ENCODE measurements around the gene NPHP4.
"Not testable (repeated sequence)": the region's sequence is repeated elsewhere in the genome, so short reads cannot be mapped to it uniquely, and the experiment has no call there.

NPHP4 gene

GRCh38 chr1:5936621-5937372, 55.4 kb downstream of the NPHP4 start:
- in situ Hi-C loops (cut with MboI; ENCODE audit: low sequenced_read_pairs) = no loop called here

- in situ Hi-C loops (cut with MboI; ENCODE audit: low sequenced_read_pairs) = no loop called here
Observed at GRCh38 chr1:5936126-5936525, 56.1 kb downstream of the NPHP4 start.

GRCh38 chr1:5935026-5935425, 57.2 kb downstream of the NPHP4 start:
- in situ Hi-C loops (cut with MboI; ENCODE audit: low sequenced_read_pairs) = no loop called here

GRCh38 chr1:5934058-5934884, 58.0 kb downstream of the NPHP4 start:
- in situ Hi-C loops (cut with MboI; ENCODE audit: low sequenced_read_pairs) = no loop called here

GRCh38 chr1:5933676-5934057, 58.6 kb downstream of the NPHP4 start:
- in situ Hi-C loops (cut with MboI; ENCODE audit: low sequenced_read_pairs) = no loop called here

- in situ Hi-C loops (cut with MboI; ENCODE audit: low sequenced_read_pairs) = no loop called here
Observed at GRCh38 chr1:5933050-5933449, 59.2 kb downstream of the NPHP4 start.

- in situ Hi-C loops (cut with MboI; ENCODE audit: low sequenced_read_pairs) = no loop called here
Observed at GRCh38 chr1:5928714-5929400, 63.4 kb downstream of the NPHP4 start.

- in situ Hi-C loops (cut with MboI; ENCODE audit: low sequenced_read_pairs) = no loop called here
Observed at GRCh38 chr1:5927506-5928370, 64.5 kb downstream of the NPHP4 start.

- in situ Hi-C loops (cut with MboI; ENCODE audit: low sequenced_read_pairs) = no loop called here
Observed at GRCh38 chr1:5926686-5927435, 65.4 kb downstream of the NPHP4 start.

- in situ Hi-C loops (cut with MboI; ENCODE audit: low sequenced_read_pairs) = not testable (repeated sequence)
Observed at GRCh38 chr1:5922700-5923330, 69.4 kb downstream of the NPHP4 start.

GRCh38 chr1:5921671-5922070, 70.6 kb downstream of the NPHP4 start:
- in situ Hi-C loops (cut with MboI; ENCODE audit: low sequenced_read_pairs) = no loop called here

GRCh38 chr1:5921129-5921528, 71.1 kb downstream of the NPHP4 start:
- in situ Hi-C loops (cut with MboI; ENCODE audit: low sequenced_read_pairs) = no loop called here

GRCh38 chr1:5920201-5920600, 72.0 kb downstream of the NPHP4 start:
- in situ Hi-C loops (cut with MboI; ENCODE audit: low sequenced_read_pairs) = no loop called here

- in situ Hi-C loops (cut with MboI; ENCODE audit: low sequenced_read_pairs) = no loop called here
Observed at GRCh38 chr1:5918275-5918649, 74.0 kb downstream of the NPHP4 start.

GRCh38 chr1:5917591-5918274, 74.5 kb downstream of the NPHP4 start:
- in situ Hi-C loops (cut with MboI; ENCODE audit: low sequenced_read_pairs) = no loop called here

- in situ Hi-C loops (cut with MboI; ENCODE audit: low sequenced_read_pairs) = no loop called here
Observed at GRCh38 chr1:5917281-5917590, 75.0 kb downstream of the NPHP4 start.

- in situ Hi-C loops (cut with MboI; ENCODE audit: low sequenced_read_pairs) = no loop called here
Observed at GRCh38 chr1:5916572-5917280, 75.5 kb downstream of the NPHP4 start.

All from HL-60/S4 treated with retinoic acid at 250 ng/mL for 4 days and 3 days (cell line).